ENCODE results near the gene GLCE. TPM values are rescaled to one million over a fixed set of nuclear protein-coding genes. Genes with fewer than 3 reads are reported as not detected.

Gene GLCE
- total RNA-seq, 4 donors from 2014 or later = 11.6 to 20.3 (median 16.0) TPM

GRCh38 chr15:69189157-69189556 is 28.7 kb downstream of the GLCE start:
- Histone ChIP-seq H3K4me3 (no peak overlapping the region), H3K27ac (no peak overlapping the region), H3K9me3 (peaks cover 0 to 16% (median 3%) of the 10 kb centered on the region in 4 donors), H3K27me3 (no peaks in the 10 kb centered on the region), H3K4me1 (peaks cover 0 to 16% (median 5%) of the 10 kb centered on the region in 4 donors), H3K36me3 (no peaks in the 10 kb centered on the region)
- TF ChIP-seq POLR2A (IDR thresholded peaks at IDR 0.05) (no peak), EP300 (IDR thresholded peaks at IDR 0.05) (no peak)
- TF ChIP-seq, protein P1, sequence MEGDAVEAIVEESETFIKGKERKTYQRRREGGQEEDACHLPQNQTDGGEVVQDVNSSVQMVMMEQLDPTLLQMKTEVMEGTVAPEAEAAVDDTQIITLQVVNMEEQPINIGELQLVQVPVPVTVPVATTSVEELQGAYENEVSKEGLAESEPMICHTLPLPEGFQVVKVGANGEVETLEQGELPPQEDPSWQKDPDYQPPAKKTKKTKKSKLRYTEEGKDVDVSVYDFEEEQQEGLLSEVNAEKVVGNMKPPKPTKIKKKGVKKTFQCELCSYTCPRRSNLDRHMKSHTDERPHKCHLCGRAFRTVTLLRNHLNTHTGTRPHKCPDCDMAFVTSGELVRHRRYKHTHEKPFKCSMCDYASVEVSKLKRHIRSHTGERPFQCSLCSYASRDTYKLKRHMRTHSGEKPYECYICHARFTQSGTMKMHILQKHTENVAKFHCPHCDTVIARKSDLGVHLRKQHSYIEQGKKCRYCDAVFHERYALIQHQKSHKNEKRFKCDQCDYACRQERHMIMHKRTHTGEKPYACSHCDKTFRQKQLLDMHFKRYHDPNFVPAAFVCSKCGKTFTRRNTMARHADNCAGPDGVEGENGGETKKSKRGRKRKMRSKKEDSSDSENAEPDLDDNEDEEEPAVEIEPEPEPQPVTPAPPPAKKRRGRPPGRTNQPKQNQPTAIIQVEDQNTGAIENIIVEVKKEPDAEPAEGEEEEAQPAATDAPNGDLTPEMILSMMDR (IDR thresholded peaks at IDR 0.05) = no peak
- WGBS, 2 donors = 96 to 97% methylated on average over 6 of the region's 6 CpGs
- no peak for DNase-seq (ENCODE audit: low spot score in 2 of 2)

- no peak overlapping the region for H3K4me3 ChIP-seq
- H3K27ac ChIP-seq = no peak overlapping the region
- peaks cover 0 to 25% (median 10%) of the 10 kb centered on the region in 4 donors for H3K4me1 ChIP-seq
- no peaks in the 10 kb centered on the region for H3K27me3 ChIP-seq
- peaks cover 0 to 16% (median 3%) of the 10 kb centered on the region in 4 donors for H3K9me3 ChIP-seq
- H3K36me3 ChIP-seq = no peaks in the 10 kb centered on the region
- DNase-seq (ENCODE audit: low spot score in 2 of 2) = no peak
- TF ChIP-seq EP300 (IDR thresholded peaks at IDR 0.05) = no peak
- TF ChIP-seq, protein P1 (IDR thresholded peaks at IDR 0.05) = no peak
- TF ChIP-seq POLR2A (IDR thresholded peaks at IDR 0.05) = no peak
Measured at GRCh38 chr15:69190091-69190490, 29.7 kb downstream of the GLCE start.

GRCh38 chr15:69190504-69190903 is 30.1 kb downstream of the GLCE start:
- H3K36me3 ChIP-seq = no peaks in the 10 kb centered on the region
- H3K4me1 ChIP-seq = peaks cover 0 to 26% (median 11%) of the 10 kb centered on the region in 4 donors
- TF ChIP-seq EP300 (IDR thresholded peaks at IDR 0.05) = no peak
- TF ChIP-seq, protein P1 (IDR thresholded peaks at IDR 0.05) = no peak
- no peak for TF ChIP-seq POLR2A (IDR thresholded peaks at IDR 0.05)
- no peaks in the 10 kb centered on the region for H3K27me3 ChIP-seq
- no peak overlapping the region for H3K27ac ChIP-seq
- H3K9me3 ChIP-seq = peaks cover 0 to 16% (median 3%) of the 10 kb centered on the region in 4 donors
- no peak overlapping the region for H3K4me3 ChIP-seq
- DNase-seq (ENCODE audit: low spot score in 2 of 2) = no peak

GRCh38 chr15:69194025-69194827 is 33.8 kb downstream of the GLCE start:
- H3K4me1 ChIP-seq = peaks cover 0 to 26% (median 11%) of the 10 kb centered on the region in 4 donors
- 41 to 42% methylated on average over 2 of the region's 2 CpGs for WGBS, 2 donors
- no peaks in the 10 kb centered on the region for H3K36me3 ChIP-seq
- peaks cover 0 to 16% (median 3%) of the 10 kb centered on the region in 4 donors for H3K9me3 ChIP-seq
- H3K27me3 ChIP-seq = no peaks in the 10 kb centered on the region
- H3K4me3 ChIP-seq = no peak overlapping the region
- no peak for DNase-seq (ENCODE audit: low spot score in 2 of 2)
- TF ChIP-seq, protein P1 (IDR thresholded peaks at IDR 0.05) = no peak
- TF ChIP-seq POLR2A (IDR thresholded peaks at IDR 0.05) (no peak), EP300 (IDR thresholded peaks at IDR 0.05) (no peak)
- peak overlapping the region in 2 of 4 donors; percentile 2 to 50 for H3K27ac ChIP-seq

DNA sequence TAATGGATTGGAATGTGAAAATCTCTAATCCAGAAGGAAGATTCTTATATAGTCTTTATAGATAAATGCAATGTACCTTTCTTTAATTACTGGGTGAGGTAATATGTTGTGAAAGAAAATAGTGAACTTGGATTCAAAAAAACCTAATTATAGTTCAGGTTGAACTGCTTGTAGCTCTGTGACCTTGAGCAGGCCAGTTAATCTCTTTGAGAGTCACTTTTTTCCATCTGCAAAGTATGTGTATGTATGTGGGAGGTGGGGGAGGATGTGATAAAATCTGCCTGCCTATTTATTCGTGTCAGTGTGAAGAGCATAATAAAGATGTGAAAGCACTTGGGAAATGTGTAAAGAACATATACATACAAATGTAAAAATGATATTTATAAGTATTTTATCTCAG is 34.4 kb downstream of the GLCE start:
- Histone ChIP-seq H3K4me1 (peaks cover 0 to 26% (median 11%) of the 10 kb centered on the region in 4 donors), H3K36me3 (no peaks in the 10 kb centered on the region), H3K9me3 (peaks cover 0 to 11% (median 3%) of the 10 kb centered on the region in 4 donors), H3K27ac (no peak overlapping the region), H3K4me3 (no peak overlapping the region), H3K27me3 (no peaks in the 10 kb centered on the region)
- WGBS, 2 donors = 22 to 31% methylated on average over 1 of the region's 1 CpG
- no peak for TF ChIP-seq EP300 (IDR thresholded peaks at IDR 0.05)
- TF ChIP-seq POLR2A (IDR thresholded peaks at IDR 0.05) = no peak
- TF ChIP-seq, protein P1 (IDR thresholded peaks at IDR 0.05) = no peak
- no peak for DNase-seq (ENCODE audit: low spot score in 2 of 2)
